Breast epithelium (tissue), 4 donors: Measurements from ENCODE around the gene IGSF11. TPM values are rescaled to one million over a fixed set of nuclear protein-coding genes. Genes with fewer than 3 reads are reported as not detected.

Experiments used
- DNase-seq, 2 donors: peaks; one replicate each; pipeline ENCODE4 v3.0.0-alpha.2; 2019; ENCODE audit warnings: low spot score in 2 of 2
- H3K27ac ChIP-seq, 2 donors: fragments of 200-600 bp; sonication (generic) in 1 of 2; one replicate each; pipeline ENCODE4 v1.5.1; 2016 to 2019; ENCODE audit warnings: mild to moderate bottlenecking in 1 of 2
- H3K27me3 ChIP-seq, 2 donors: fragments of 200-600 bp; sonication (generic) in 1 of 2; one replicate each; pipeline versions ENCODE4 v1.5.1 to v1.6.0; 2017 to 2019; ENCODE audit warnings: control low read depth in 1 of 2, mild to moderate bottlenecking in 1 of 2
- H3K36me3 ChIP-seq: fragments of 200-600 bp; one replicate; pipeline ENCODE4 v1.5.1; 2019
- H3K4me1 ChIP-seq, 2 donors: fragments of 200-600 bp; sonication (generic); one replicate each; pipeline ENCODE4 v1.5.1; 2016 to 2019; ENCODE audit warnings: control low read depth in 1 of 2
- H3K4me3 ChIP-seq, 3 donors: fragments of 200-600 bp; sonication (generic); 1 replicate in 2 of 3; 2 replicates in 1 of 3; pipeline ENCODE4 v1.5.1; 2016 to 2019; ENCODE audit warnings: mild to moderate bottlenecking in 3 of 3, moderate library complexity in 2 of 3
- H3K9me3 ChIP-seq, 2 donors: fragments of 200-600 bp; sonication (generic) in 1 of 2; one replicate each; pipeline ENCODE4 v1.5.1; 2016 to 2019; ENCODE audit warnings: control low read depth in 1 of 2
- CTCF ChIP-seq, 3 donors: fragments of 450-650 bp; IDR thresholded peaks; one replicate each; pipeline ENCODE4 v1.5.1; 2016 to 2017; ENCODE audit warnings: antibody characterized with exemption in 3 of 3, mild to moderate bottlenecking in 3 of 3, moderate library complexity in 3 of 3
- POLR2A ChIP-seq: fragments of 450-650 bp; IDR thresholded peaks from one replicate; pipeline ENCODE4 v1.6.1; 2016; ENCODE audit warnings: antibody characterized with exemption, mild to moderate bottlenecking, moderate library complexity
- POLR2AphosphoS5 ChIP-seq, 3 donors: sonication (generic); formaldehyde crosslinking; IDR thresholded peaks; one replicate each; pipeline ENCODE4 v1.6.1; 2017; ENCODE audit warnings: antibody characterized with exemption in 3 of 3
- intact Hi-C: fragments of 100-400 bp; cut with DNase I; formaldehyde crosslinking; loops from one replicate; pipeline ENCODE4 v1.15.1; 2023; ENCODE audit warnings: low total_unique reads
- total RNA-seq, 3 donors: library from RNA; depleted of rRNA; stranded (reverse); fragments of >200 nt; gene quantifications; one replicate each; pipeline ENCODE4 v1.1.0, GENCODE V29; 2016

IGSF11 gene
- total RNA-seq, 3 donors from 2014 or later = under 0.01 to 1.9 (median 1.3) TPM

GRCh38 chr3:118932822-118933558 is 101.7 kb downstream of the IGSF11 start:
- no peaks in the 10 kb centered on the region for H3K9me3 ChIP-seq
- no peaks in the 10 kb centered on the region for H3K4me1 ChIP-seq
- intact Hi-C loops = no loop called here
- H3K36me3 ChIP-seq = no peaks in the 10 kb centered on the region
- TF ChIP-seq CTCF (IDR thresholded peaks at IDR 0.05) (no peak), POLR2AphosphoS5 (IDR thresholded peaks at IDR 0.05) (no peak), POLR2A (no peak)
- peak overlapping the region in 2 of 3 donors; percentile 14 to 30 for H3K4me3 ChIP-seq
- H3K27ac ChIP-seq = no peak overlapping the region
- no peaks in the 10 kb centered on the region for H3K27me3 ChIP-seq
- DNase-seq = peak in 1 of 2 donors; percentile 45

- TF ChIP-seq POLR2A (no peak), POLR2AphosphoS5 (IDR thresholded peaks at IDR 0.05) (no peak), CTCF (IDR thresholded peaks at IDR 0.05) (no peak)
- H3K4me3 ChIP-seq = no peak overlapping the region
- intact Hi-C loops = no loop called here
- H3K27ac ChIP-seq = no peak overlapping the region
- H3K36me3 ChIP-seq = no peaks in the 10 kb centered on the region
- H3K27me3 ChIP-seq = no peaks in the 10 kb centered on the region
- DNase-seq = no peak
- H3K9me3 ChIP-seq = no peaks in the 10 kb centered on the region
- no peaks in the 10 kb centered on the region for H3K4me1 ChIP-seq
These were observed 102.7 kb downstream of the IGSF11 start for GRCh38 chr3:118931996-118932395.

- H3K9me3 ChIP-seq = no peaks in the 10 kb centered on the region
- H3K36me3 ChIP-seq = no peaks in the 10 kb centered on the region
- no peaks in the 10 kb centered on the region for H3K4me1 ChIP-seq
- DNase-seq = no peak
- H3K27me3 ChIP-seq = no peaks in the 10 kb centered on the region
- no peak overlapping the region for H3K27ac ChIP-seq
- H3K4me3 ChIP-seq = no peak overlapping the region
- TF ChIP-seq POLR2AphosphoS5 (IDR thresholded peaks at IDR 0.05) (no peak), CTCF (IDR thresholded peaks at IDR 0.05) (no peak), POLR2A (no peak)
- intact Hi-C loops = no loop called here
These were observed 107.2 kb downstream of the IGSF11 start for GRCh38 chr3:118927449-118927848.

- no peak overlapping the region for H3K4me3 ChIP-seq
- no peaks in the 10 kb centered on the region for H3K27me3 ChIP-seq
- H3K4me1 ChIP-seq = no peaks in the 10 kb centered on the region
- H3K36me3 ChIP-seq = no peaks in the 10 kb centered on the region
- intact Hi-C loops = no loop called here
- H3K27ac ChIP-seq = no peak overlapping the region
- TF ChIP-seq POLR2A = no peak
- TF ChIP-seq POLR2AphosphoS5 (IDR thresholded peaks at IDR 0.05) = no peak
- no peak for TF ChIP-seq CTCF (IDR thresholded peaks at IDR 0.05)
- H3K9me3 ChIP-seq = no peaks in the 10 kb centered on the region
- no peak for DNase-seq
These were observed 122.5 kb downstream of the IGSF11 start for GRCh38 chr3:118912188-118912587.

- no peaks in the 10 kb centered on the region for H3K4me1 ChIP-seq
- intact Hi-C loops = no loop called here
- no peaks in the 10 kb centered on the region for H3K36me3 ChIP-seq
- no peak overlapping the region for H3K4me3 ChIP-seq
- no peaks in the 10 kb centered on the region for H3K27me3 ChIP-seq
- no peak overlapping the region for H3K27ac ChIP-seq
- no peak for DNase-seq
- no peaks in the 10 kb centered on the region for H3K9me3 ChIP-seq
- TF ChIP-seq CTCF (IDR thresholded peaks at IDR 0.05) = no peak
- TF ChIP-seq POLR2AphosphoS5 (IDR thresholded peaks at IDR 0.05) = no peak
- TF ChIP-seq POLR2A = no peak
These were observed 124.3 kb downstream of the IGSF11 start for GRCh38 chr3:118910332-118910731.
